IMR-90 (cell line): ENCODE measurements around the gene PTGDS.

Source experiments
- CEBPB ChIP-seq: IDR thresholded peaks from 2 replicates; pipeline ENCODE4 v1.6.1; 2012; ENCODE audit warnings: low read depth, low read length, improper control_type of control experiment
- CTCF ChIP-seq: conservative IDR thresholded peaks from 2 replicates; pipeline ENCODE4 v1.5.1; 2012; ENCODE audit warnings: mild to moderate bottlenecking, low read depth, low read length, improper control_type of control experiment
- MXI1 ChIP-seq: IDR thresholded peaks from 2 replicates; pipeline ENCODE4 v1.6.1; 2012; ENCODE audit warnings: low read depth, mild to moderate bottlenecking, low read length, moderate library complexity, borderline replicate concordance
- NFE2L2 ChIP-seq: fragments of 150-350 bp; IDR thresholded peaks from 2 replicates; pipeline ENCODE4 v1.6.1; 2016; ENCODE audit warnings: low read depth, mild to moderate bottlenecking, low read length
- POLR2A ChIP-seq: IDR thresholded peaks from 2 replicates; pipeline ENCODE4 v1.6.1; 2012; ENCODE audit warnings: mild to moderate bottlenecking, low read depth, low read length
- RAD21 ChIP-seq: IDR thresholded peaks from 2 replicates; pipeline ENCODE4 v1.6.1; 2012; ENCODE audit warnings: low read length, improper control_type of control experiment

- TF ChIP-seq CTCF (no peak), CEBPB (no peak), POLR2A (no peak), MXI1 (no peak), RAD21 (no peak), NFE2L2 (no peak)
These were observed 29.1 kb downstream of the PTGDS start for GRCh38 chr9:137006116-137007003.
